K562 (cell line): ENCODE measurements around the gene BSN. TPM values are rescaled to one million over a fixed set of nuclear protein-coding genes. Genes with fewer than 3 reads are reported as not detected.

ENCODE experiments used
- ADNP ChIP-seq: fragments of 200-800 bp; sonication (Bioruptor generic); IDR thresholded peaks from 2 replicates; pipeline ENCODE4 v1.6.1; 2016; ENCODE audit warnings: missing genetic modification characterization, missing compliant biosample characterization
- ATF1 ChIP-seq, 2 experiments: fragments of 450-650 bp in 1 of 2; IDR thresholded peaks; 2 replicates each; pipeline ENCODE4 v1.6.1; 2016; ENCODE audit warnings: missing compliant biosample characterization in 1 of 2, missing genetic modification characterization in 1 of 2
- DIDO1 ChIP-seq: fragments of 450-650 bp; IDR thresholded peaks from 2 replicates; pipeline ENCODE4 v1.6.1; 2016; ENCODE audit warnings: low read depth, missing biosample characterization, missing genetic modification characterization
- E2F3 ChIP-seq: fragments of 250-450 bp; sonication (Bioruptor Pico); IDR thresholded peaks from 2 replicates; pipeline ENCODE4 v1.4.0; 2020; ENCODE audit warnings: mild to moderate bottlenecking
- ERF ChIP-seq: fragments of 450-650 bp; formaldehyde crosslinking; IDR thresholded peaks from 2 replicates; pipeline ENCODE4 v1.4.0; 2020; ENCODE audit warnings: mild to moderate bottlenecking, mixed read lengths
- ESRRA ChIP-seq: fragments of 450-650 bp; IDR thresholded peaks from 2 replicates; pipeline ENCODE4 v1.6.1; 2014; ENCODE audit warnings: low read depth, mild to moderate bottlenecking, moderate library complexity, borderline replicate concordance
- ETS2 ChIP-seq: IDR thresholded peaks from 2 replicates; pipeline ENCODE4 v1.6.1; 2016; ENCODE audit warnings: borderline replicate concordance, missing genetic modification characterization, mild to moderate bottlenecking, moderate library complexity, missing compliant biosample characterization; ENCODE audit not compliant: poor library complexity, severe bottlenecking
- FIP1L1 ChIP-seq: fragments of 200-400 bp; formaldehyde crosslinking; IDR thresholded peaks from 2 replicates; pipeline ENCODE4 v1.6.1; 2018; ENCODE audit warnings: mild to moderate bottlenecking, low read depth, low read length; ENCODE audit not compliant: poor library complexity, severe bottlenecking
- GATAD2B ChIP-seq: fragments of 450-650 bp; IDR thresholded peaks from 2 replicates; pipeline ENCODE4 v1.6.1; 2017; ENCODE audit warnings: mild to moderate bottlenecking, borderline replicate concordance
- NKRF ChIP-seq: fragments of 450-650 bp; IDR thresholded peaks from 2 replicates; pipeline ENCODE4 v1.6.1; 2016; ENCODE audit warnings: borderline replicate concordance
- NRF1 ChIP-seq, 2 experiments: fragments of 450-650 bp; IDR thresholded peaks in 1 of 2; conservative IDR thresholded peaks in 1 of 2; 2 replicates each; pipeline ENCODE4 v1.6.1; 2014; ENCODE audit warnings: mild to moderate bottlenecking in 2 of 2
- RBM39 ChIP-seq: fragments of 200-400 bp; formaldehyde crosslinking; optimal IDR thresholded peaks from 2 replicates; pipeline ENCODE3; 2018; ENCODE audit warnings: low read depth, low read length
- TFAM ChIP-seq: fragments of 250-450 bp; sonication (Bioruptor Pico); conservative IDR thresholded peaks from 2 replicates; pipeline ENCODE4 v1.5.0; 2021; ENCODE audit warnings: mild to moderate bottlenecking, moderate library complexity
- TRIM24 ChIP-seq, 2 experiments: fragments of 450-650 bp; IDR thresholded peaks; 2 replicates each; pipeline ENCODE4 v1.6.1; 2016
- XRCC5 ChIP-seq: fragments of 200-400 bp; formaldehyde crosslinking; IDR thresholded peaks from 2 replicates; pipeline ENCODE4 v1.6.1; 2017; ENCODE audit warnings: low read depth, mild to moderate bottlenecking, low read length
- ZFP1 ChIP-seq: fragments of 450-650 bp; formaldehyde crosslinking; IDR thresholded peaks from 2 replicates; pipeline ENCODE4 v1.4.0; 2020; ENCODE audit warnings: mild to moderate bottlenecking, mixed read lengths
- ZZZ3 ChIP-seq: fragments of 450-650 bp; IDR thresholded peaks from 2 replicates; pipeline ENCODE4 v1.6.1; 2016; ENCODE audit warnings: antibody characterized with exemption, mild to moderate bottlenecking, moderate library complexity
- polyA plus RNA-seq, 8 experiments: library from polyadenylated mRNA; depleted of rRNA in 4 of 8; stranded (reverse) in 5 of 8; unstranded in 3 of 8; fragments of >200 nt; fragmentation: Nextera tagmentation in 2 of 8; fragmentation: Illumina TruSeq in 1 of 8; extraction: Ambion mirVana in 2 of 8; extraction: Trizol in 1 of 8; gene quantifications; 2 replicates each; pipeline versions ENCODE4 v1.2.1 to v1.2.3, GENCODE V29; 2011 to 2014; ENCODE audit warnings: inconsistent platforms in 1 of 8, missing spikeins in 1 of 8
- total RNA-seq, 7 experiments: library from RNA; depleted of rRNA in 6 of 7; stranded (reverse); fragments of >200 nt in 6 of 7; fragmentation: Illumina TruSeq in 2 of 7; extraction: Trizol in 2 of 7; gene quantifications; 2 replicates each; pipeline versions ENCODE4 v1.2.1 to v1.2.3, GENCODE V29; 2011 to 2021; ENCODE audit warnings: low replicate concordance in 1 of 7
- TF ChIP-seq, protein P1 (sequence below): fragments of 450-650 bp; IDR thresholded peaks from 2 replicates; pipeline ENCODE4 v1.6.1; 2016; ENCODE audit warnings: low read depth

Gene BSN
- total and polyA plus RNA-seq, 9 of the 15 experiments (the other 6 are each of a cell fraction or from before 2014, with no cell fraction given) = 0.03 to 1.5 (median 0.29) TPM

- no peak for TF ChIP-seq ATF1 (CRISPR knock-in tag; IDR thresholded peaks at IDR 0.05)
- TF ChIP-seq ATF1 (tag; IDR thresholded peaks at IDR 0.05) = peak; percentile 12; the same call in 1 of the 2 replicates
- no peak for TF ChIP-seq RBM39
- 0 out of 2 replicates have a peak, but pooled peaks have one; percentile 55 for TF ChIP-seq DIDO1 (tag)
- TF ChIP-seq XRCC5 = no peak
- peak; percentile 95 to 96 for TF ChIP-seq NRF1 (conservative IDR thresholded peaks at IDR 0.05 in 1 of 2, IDR thresholded peaks at IDR 0.05 in 1 of 2)
- peak in 1 of 2 experiments; percentile 69; a peak in 1 of 4 replicates for TF ChIP-seq TRIM24 (IDR thresholded peaks at IDR 0.05)
- TF ChIP-seq FIP1L1 = peak; percentile 54
- peak; percentile 76; the same call in 1 of the 2 replicates for TF ChIP-seq ERF (CRISPR knock-in tag)
- TF ChIP-seq, protein P1, sequence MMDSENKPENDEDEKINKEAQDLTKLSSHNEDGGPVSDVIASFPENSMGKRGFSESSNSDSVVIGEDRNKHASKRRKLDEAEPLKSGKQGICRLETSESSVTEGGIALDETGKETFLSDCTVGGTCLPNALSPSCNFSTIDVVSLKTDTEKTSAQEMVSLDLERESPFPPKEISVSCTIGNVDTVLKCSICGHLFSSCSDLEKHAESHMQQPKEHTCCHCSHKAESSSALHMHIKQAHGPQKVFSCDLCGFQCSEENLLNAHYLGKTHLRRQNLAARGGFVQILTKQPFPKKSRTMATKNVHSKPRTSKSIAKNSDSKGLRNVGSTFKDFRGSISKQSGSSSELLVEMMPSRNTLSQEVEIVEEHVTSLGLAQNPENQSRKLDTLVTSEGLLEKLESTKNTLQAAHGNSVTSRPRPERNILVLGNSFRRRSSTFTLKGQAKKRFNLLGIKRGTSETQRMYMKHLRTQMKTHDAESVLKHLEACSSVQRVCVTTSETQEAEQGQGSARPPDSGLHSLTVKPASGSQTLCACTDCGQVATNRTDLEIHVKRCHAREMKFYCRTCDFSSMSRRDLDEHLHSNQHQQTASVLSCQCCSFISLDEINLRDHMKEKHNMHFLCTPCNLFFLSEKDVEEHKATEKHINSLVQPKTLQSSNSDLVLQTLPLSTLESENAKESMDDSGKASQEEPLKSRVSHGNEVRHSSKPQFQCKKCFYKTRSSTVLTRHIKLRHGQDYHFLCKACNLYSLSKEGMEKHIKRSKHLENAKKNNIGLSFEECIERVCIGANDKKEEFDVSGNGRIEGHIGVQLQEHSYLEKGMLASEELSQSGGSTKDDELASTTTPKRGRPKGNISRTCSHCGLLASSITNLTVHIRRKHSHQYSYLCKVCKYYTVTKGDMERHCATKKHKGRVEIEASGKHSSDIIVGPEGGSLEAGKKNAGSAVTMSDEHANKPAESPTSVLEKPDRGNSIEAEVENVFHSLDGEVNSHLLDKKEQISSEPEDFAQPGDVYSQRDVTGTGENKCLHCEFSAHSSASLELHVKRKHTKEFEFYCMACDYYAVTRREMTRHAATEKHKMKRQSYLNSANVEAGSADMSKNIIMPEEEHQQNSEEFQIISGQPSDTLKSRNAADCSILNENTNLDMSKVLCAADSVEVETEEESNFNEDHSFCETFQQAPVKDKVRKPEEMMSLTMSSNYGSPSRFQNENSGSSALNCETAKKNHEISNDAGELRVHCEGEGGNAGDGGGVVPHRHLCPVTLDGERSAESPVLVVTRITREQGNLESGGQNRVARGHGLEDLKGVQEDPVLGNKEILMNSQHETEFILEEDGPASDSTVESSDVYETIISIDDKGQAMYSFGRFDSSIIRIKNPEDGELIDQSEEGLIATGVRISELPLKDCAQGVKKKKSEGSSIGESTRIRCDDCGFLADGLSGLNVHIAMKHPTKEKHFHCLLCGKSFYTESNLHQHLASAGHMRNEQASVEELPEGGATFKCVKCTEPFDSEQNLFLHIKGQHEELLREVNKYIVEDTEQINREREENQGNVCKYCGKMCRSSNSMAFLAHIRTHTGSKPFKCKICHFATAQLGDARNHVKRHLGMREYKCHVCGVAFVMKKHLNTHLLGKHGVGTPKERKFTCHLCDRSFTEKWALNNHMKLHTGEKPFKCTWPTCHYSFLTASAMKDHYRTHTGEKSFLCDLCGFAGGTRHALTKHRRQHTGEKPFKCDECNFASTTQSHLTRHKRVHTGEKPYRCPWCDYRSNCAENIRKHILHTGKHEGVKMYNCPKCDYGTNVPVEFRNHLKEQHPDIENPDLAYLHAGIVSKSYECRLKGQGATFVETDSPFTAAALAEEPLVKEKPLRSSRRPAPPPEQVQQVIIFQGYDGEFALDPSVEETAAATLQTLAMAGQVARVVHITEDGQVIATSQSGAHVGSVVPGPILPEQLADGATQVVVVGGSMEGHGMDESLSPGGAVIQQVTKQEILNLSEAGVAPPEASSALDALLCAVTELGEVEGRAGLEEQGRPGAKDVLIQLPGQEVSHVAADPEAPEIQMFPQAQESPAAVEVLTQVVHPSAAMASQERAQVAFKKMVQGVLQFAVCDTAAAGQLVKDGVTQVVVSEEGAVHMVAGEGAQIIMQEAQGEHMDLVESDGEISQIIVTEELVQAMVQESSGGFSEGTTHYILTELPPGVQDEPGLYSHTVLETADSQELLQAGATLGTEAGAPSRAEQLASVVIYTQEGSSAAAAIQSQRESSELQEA = peak; percentile 93
- TF ChIP-seq TFAM (CRISPR knock-in tag) = no peak
- no peak for TF ChIP-seq ZZZ3
- TF ChIP-seq NKRF = peak; percentile 74; the same call in 1 of the 2 replicates
- no peak for TF ChIP-seq ETS2
- no peak for TF ChIP-seq ZFP1 (CRISPR knock-in tag)
- TF ChIP-seq GATAD2B = no peak
- no peak for TF ChIP-seq ADNP (tag)
- peak; percentile 50 for TF ChIP-seq ESRRA
- TF ChIP-seq E2F3 (CRISPR knock-in tag) = no peak
Measured at GRCh38 chr3:49689046-49689907, 135.0 kb downstream of the BSN start, which contains the start of the genes MST1 and RNF123 (continued).
